GM12878 (cell line): ENCODE data around the gene AGPAT2.

Experiments
- BHLHE40 ChIP-seq, 2 experiments: fragments of 450-650 bp in 1 of 2; IDR thresholded peaks; 2 replicates each; pipeline ENCODE4 v1.6.1; 2011 to 2017; ENCODE audit warnings: low read depth in 2 of 2, borderline replicate concordance in 1 of 2, improper control_type of control experiment in 1 of 2, low read length in 1 of 2, mild to moderate bottlenecking in 1 of 2
- EZH2 ChIP-seq: IDR thresholded peaks from 2 replicates; pipeline ENCODE4 v1.6.1; 2012; ENCODE audit warnings: low read depth, mild to moderate bottlenecking, control low read depth, inconsistent platforms, low read length, borderline replicate concordance; ENCODE audit not compliant: control insufficient read depth
- GABPA ChIP-seq: IDR thresholded peaks from 2 replicates; pipeline ENCODE4 v1.6.1; 2014; ENCODE audit warnings: antibody characterized with exemption, low read depth, mild to moderate bottlenecking, inconsistent platforms
- HCFC1 ChIP-seq: fragments of 150-350 bp; IDR thresholded peaks from 2 replicates; pipeline ENCODE4 v1.6.1; 2014; ENCODE audit warnings: low read length
- KDM1A ChIP-seq: fragments of 200-600 bp; sonication (generic); IDR thresholded peaks from 2 replicates; pipeline ENCODE4 v1.6.1; 2016; ENCODE audit warnings: borderline replicate concordance
- POLR2A ChIP-seq: IDR thresholded peaks from 2 replicates; pipeline ENCODE4 v1.6.1; 2011; ENCODE audit warnings: low read depth, mild to moderate bottlenecking, low read length
- RBBP5 ChIP-seq: fragments of 200-600 bp; sonication (generic); conservative IDR thresholded peaks from 2 replicates; pipeline ENCODE4 v1.6.1; 2016
- RFX5 ChIP-seq: IDR thresholded peaks from 2 replicates; pipeline ENCODE4 v1.6.1; 2011; ENCODE audit warnings: low read depth, low read length, improper control_type of control experiment
- YY1 ChIP-seq: IDR thresholded peaks from 2 replicates; pipeline ENCODE4 v1.6.1; 2011; ENCODE audit warnings: low read depth, mild to moderate bottlenecking, low read length
- ZNF217 ChIP-seq: fragments of 450-650 bp; IDR thresholded peaks from 2 replicates; pipeline ENCODE4 v1.6.1; 2017; ENCODE audit warnings: antibody characterized with exemption, mild to moderate bottlenecking
- TF ChIP-seq, protein P1 (sequence below), 3 experiments: IDR thresholded peaks in 2 of 3; conservative IDR thresholded peaks in 1 of 3; 2 replicates each; pipeline ENCODE4 v1.5.1; 2011; ENCODE audit warnings: low read depth in 3 of 3, low read length in 3 of 3, mild to moderate bottlenecking in 3 of 3, control low read depth in 2 of 3, moderate library complexity in 2 of 3, inconsistent platforms in 1 of 3, mixed read lengths in 1 of 3; ENCODE audit not compliant: control insufficient read depth in 2 of 3, insufficient read depth in 1 of 3; ENCODE audit errors: extremely low read depth in 1 of 3
- TF ChIP-seq, protein P2 (sequence below): fragments of 450-650 bp; IDR thresholded peaks from 2 replicates; pipeline ENCODE4 v1.6.1; 2017; ENCODE audit warnings: mild to moderate bottlenecking
- TF ChIP-seq, protein P3 (sequence below): IDR thresholded peaks from 2 replicates; pipeline ENCODE4 v1.6.1; 2012; ENCODE audit warnings: mild to moderate bottlenecking, low read depth, low read length
- TF ChIP-seq, protein P4 (sequence below): fragments of 450-650 bp; IDR thresholded peaks from 2 replicates; pipeline ENCODE4 v1.6.1; 2016; ENCODE audit warnings: mild to moderate bottlenecking

DNA sequence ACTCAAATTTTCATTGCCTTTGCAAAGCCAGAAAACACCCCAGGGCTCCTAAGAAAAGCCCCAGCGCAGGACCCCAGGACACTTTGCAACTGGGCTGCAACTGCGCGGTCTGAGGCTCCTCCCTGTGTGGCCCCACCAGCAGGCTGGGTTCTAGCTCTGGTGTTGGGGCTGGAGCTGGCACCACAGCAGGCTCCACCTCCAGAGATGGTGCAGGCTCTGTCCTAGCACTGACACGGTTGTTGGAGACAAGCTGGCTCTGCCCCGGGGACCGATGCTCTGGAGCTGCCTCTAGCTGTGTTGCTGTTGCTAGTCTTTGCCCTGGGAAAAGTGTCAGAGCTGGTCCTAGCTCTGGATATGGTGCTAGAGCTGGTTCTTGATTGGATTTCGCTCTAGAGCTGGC is 41.9 kb upstream of the AGPAT2 start:
- TF ChIP-seq, protein P1, sequence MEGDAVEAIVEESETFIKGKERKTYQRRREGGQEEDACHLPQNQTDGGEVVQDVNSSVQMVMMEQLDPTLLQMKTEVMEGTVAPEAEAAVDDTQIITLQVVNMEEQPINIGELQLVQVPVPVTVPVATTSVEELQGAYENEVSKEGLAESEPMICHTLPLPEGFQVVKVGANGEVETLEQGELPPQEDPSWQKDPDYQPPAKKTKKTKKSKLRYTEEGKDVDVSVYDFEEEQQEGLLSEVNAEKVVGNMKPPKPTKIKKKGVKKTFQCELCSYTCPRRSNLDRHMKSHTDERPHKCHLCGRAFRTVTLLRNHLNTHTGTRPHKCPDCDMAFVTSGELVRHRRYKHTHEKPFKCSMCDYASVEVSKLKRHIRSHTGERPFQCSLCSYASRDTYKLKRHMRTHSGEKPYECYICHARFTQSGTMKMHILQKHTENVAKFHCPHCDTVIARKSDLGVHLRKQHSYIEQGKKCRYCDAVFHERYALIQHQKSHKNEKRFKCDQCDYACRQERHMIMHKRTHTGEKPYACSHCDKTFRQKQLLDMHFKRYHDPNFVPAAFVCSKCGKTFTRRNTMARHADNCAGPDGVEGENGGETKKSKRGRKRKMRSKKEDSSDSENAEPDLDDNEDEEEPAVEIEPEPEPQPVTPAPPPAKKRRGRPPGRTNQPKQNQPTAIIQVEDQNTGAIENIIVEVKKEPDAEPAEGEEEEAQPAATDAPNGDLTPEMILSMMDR (IDR thresholded peaks at IDR 0.05 in 2 of 3, conservative IDR thresholded peaks at IDR 0.05 in 1 of 3; ENCODE audit: control insufficient read depth in 2 of 3, extremely low read depth in 1 of 3, insufficient read depth in 1 of 3, low read depth in 3 of 3, low read length in 3 of 3): no peak
- TF ChIP-seq KDM1A (no peak), BHLHE40 (IDR thresholded peaks at IDR 0.05; ENCODE audit: borderline replicate concordance in 1 of 2, low read depth in 2 of 2, low read length in 1 of 2) (no peak), YY1 (no peak), EZH2 (no peak), POLR2A (no peak), ZNF217 (no peak), HCFC1 (no peak), RFX5 (no peak), GABPA (no peak), RBBP5 (no peak)
- TF ChIP-seq, protein P2, sequence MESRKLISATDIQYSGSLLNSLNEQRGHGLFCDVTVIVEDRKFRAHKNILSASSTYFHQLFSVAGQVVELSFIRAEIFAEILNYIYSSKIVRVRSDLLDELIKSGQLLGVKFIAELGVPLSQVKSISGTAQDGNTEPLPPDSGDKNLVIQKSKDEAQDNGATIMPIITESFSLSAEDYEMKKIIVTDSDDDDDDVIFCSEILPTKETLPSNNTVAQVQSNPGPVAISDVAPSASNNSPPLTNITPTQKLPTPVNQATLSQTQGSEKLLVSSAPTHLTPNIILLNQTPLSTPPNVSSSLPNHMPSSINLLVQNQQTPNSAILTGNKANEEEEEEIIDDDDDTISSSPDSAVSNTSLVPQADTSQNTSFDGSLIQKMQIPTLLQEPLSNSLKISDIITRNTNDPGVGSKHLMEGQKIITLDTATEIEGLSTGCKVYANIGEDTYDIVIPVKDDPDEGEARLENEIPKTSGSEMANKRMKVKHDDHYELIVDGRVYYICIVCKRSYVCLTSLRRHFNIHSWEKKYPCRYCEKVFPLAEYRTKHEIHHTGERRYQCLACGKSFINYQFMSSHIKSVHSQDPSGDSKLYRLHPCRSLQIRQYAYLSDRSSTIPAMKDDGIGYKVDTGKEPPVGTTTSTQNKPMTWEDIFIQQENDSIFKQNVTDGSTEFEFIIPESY: no peak
- TF ChIP-seq, protein P3, sequence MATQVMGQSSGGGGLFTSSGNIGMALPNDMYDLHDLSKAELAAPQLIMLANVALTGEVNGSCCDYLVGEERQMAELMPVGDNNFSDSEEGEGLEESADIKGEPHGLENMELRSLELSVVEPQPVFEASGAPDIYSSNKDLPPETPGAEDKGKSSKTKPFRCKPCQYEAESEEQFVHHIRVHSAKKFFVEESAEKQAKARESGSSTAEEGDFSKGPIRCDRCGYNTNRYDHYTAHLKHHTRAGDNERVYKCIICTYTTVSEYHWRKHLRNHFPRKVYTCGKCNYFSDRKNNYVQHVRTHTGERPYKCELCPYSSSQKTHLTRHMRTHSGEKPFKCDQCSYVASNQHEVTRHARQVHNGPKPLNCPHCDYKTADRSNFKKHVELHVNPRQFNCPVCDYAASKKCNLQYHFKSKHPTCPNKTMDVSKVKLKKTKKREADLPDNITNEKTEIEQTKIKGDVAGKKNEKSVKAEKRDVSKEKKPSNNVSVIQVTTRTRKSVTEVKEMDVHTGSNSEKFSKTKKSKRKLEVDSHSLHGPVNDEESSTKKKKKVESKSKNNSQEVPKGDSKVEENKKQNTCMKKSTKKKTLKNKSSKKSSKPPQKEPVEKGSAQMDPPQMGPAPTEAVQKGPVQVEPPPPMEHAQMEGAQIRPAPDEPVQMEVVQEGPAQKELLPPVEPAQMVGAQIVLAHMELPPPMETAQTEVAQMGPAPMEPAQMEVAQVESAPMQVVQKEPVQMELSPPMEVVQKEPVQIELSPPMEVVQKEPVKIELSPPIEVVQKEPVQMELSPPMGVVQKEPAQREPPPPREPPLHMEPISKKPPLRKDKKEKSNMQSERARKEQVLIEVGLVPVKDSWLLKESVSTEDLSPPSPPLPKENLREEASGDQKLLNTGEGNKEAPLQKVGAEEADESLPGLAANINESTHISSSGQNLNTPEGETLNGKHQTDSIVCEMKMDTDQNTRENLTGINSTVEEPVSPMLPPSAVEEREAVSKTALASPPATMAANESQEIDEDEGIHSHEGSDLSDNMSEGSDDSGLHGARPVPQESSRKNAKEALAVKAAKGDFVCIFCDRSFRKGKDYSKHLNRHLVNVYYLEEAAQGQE: no peak
- TF ChIP-seq, protein P4, sequence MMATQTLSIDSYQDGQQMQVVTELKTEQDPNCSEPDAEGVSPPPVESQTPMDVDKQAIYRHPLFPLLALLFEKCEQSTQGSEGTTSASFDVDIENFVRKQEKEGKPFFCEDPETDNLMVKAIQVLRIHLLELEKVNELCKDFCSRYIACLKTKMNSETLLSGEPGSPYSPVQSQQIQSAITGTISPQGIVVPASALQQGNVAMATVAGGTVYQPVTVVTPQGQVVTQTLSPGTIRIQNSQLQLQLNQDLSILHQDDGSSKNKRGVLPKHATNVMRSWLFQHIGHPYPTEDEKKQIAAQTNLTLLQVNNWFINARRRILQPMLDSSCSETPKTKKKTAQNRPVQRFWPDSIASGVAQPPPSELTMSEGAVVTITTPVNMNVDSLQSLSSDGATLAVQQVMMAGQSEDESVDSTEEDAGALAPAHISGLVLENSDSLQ: no peak
